ENCODE data around the gene KCNJ1.

KCNJ1 gene

GRCh38 chr11:128874427-128874826, 7.3 kb upstream of the KCNJ1 start:
- Histone ChIP-seq H3K27ac (no peak overlapping the region), H3K36me3 (no peaks in the 10 kb centered on the region), H3K9me3 (ENCODE audit: severe bottlenecking) (no peaks in the 10 kb centered on the region), H3K4me3 (ENCODE audit: low read depth, low read length) (no peak overlapping the region), H3K27me3 (ENCODE audit: insufficient read depth, low read depth, severe bottlenecking) (no peaks in the 10 kb centered on the region)
- TF ChIP-seq CTCF (IDR thresholded peaks at IDR 0.05; ENCODE audit: low read depth, low read length) = no peak
- no peak for DNase-seq

GRCh38 chr11:128872594-128872993, 5.5 kb upstream of the KCNJ1 start:
- Histone ChIP-seq H3K27ac (no peak overlapping the region), H3K4me3 (ENCODE audit: low read depth, low read length) (no peak overlapping the region), H3K36me3 (no peaks in the 10 kb centered on the region), H3K9me3 (ENCODE audit: severe bottlenecking) (peaks cover 2% of the 10 kb centered on the region), H3K27me3 (ENCODE audit: insufficient read depth, low read depth, severe bottlenecking) (no peaks in the 10 kb centered on the region)
- TF ChIP-seq CTCF (IDR thresholded peaks at IDR 0.05; ENCODE audit: low read depth, low read length) = no peak
- DNase-seq = no peak

- no peak overlapping the region for H3K27ac ChIP-seq
- H3K9me3 ChIP-seq (ENCODE audit: severe bottlenecking) = peaks cover 2% of the 10 kb centered on the region
- TF ChIP-seq CTCF (IDR thresholded peaks at IDR 0.05; ENCODE audit: low read depth, low read length) = no peak
- H3K36me3 ChIP-seq = no peaks in the 10 kb centered on the region
- H3K27me3 ChIP-seq (ENCODE audit: insufficient read depth, low read depth, severe bottlenecking) = no peaks in the 10 kb centered on the region
- no peak for DNase-seq
- no peak overlapping the region for H3K4me3 ChIP-seq (ENCODE audit: low read depth, low read length)
Observed at GRCh38 chr11:128872094-128872493, 5.0 kb upstream of the KCNJ1 start.

GRCh38 chr11:128871168-128871610, 4.1 kb upstream of the KCNJ1 start:
- Histone ChIP-seq H3K9me3 (ENCODE audit: severe bottlenecking) (peaks cover 2% of the 10 kb centered on the region), H3K27me3 (ENCODE audit: insufficient read depth, low read depth, severe bottlenecking) (no peaks in the 10 kb centered on the region), H3K36me3 (no peaks in the 10 kb centered on the region), H3K27ac (no peak overlapping the region), H3K4me3 (ENCODE audit: low read depth, low read length) (no peak overlapping the region)
- TF ChIP-seq CTCF (IDR thresholded peaks at IDR 0.05; ENCODE audit: low read depth, low read length) = no peak
- DNase-seq = no peak

- no peak for TF ChIP-seq CTCF (IDR thresholded peaks at IDR 0.05; ENCODE audit: low read depth, low read length)
- peaks cover 2% of the 10 kb centered on the region for H3K9me3 ChIP-seq (ENCODE audit: severe bottlenecking)
- DNase-seq = no peak
- H3K27me3 ChIP-seq (ENCODE audit: insufficient read depth, low read depth, severe bottlenecking) = no peaks in the 10 kb centered on the region
- no peaks in the 10 kb centered on the region for H3K36me3 ChIP-seq
- no peak overlapping the region for H3K4me3 ChIP-seq (ENCODE audit: low read depth, low read length)
- H3K27ac ChIP-seq = no peak overlapping the region
Observed at GRCh38 chr11:128868841-128869671, 2.0 kb upstream of the KCNJ1 start.

- DNase-seq = no peak
- Histone ChIP-seq H3K27me3 (ENCODE audit: insufficient read depth, low read depth, severe bottlenecking) (peaks cover 2% of the 10 kb centered on the region), H3K4me3 (ENCODE audit: low read depth, low read length) (no peak overlapping the region), H3K36me3 (no peaks in the 10 kb centered on the region), H3K9me3 (ENCODE audit: severe bottlenecking) (peaks cover 2% of the 10 kb centered on the region), H3K27ac (no peak overlapping the region)
- TF ChIP-seq CTCF (IDR thresholded peaks at IDR 0.05; ENCODE audit: low read depth, low read length) = no peak
Observed at GRCh38 chr11:128865490-128865889, 1.6 kb downstream of the KCNJ1 start.
